GM12878 (cell line): Measurements from ENCODE around the gene IGHMBP2. TPM values are rescaled to one million over a fixed set of nuclear protein-coding genes. Genes with fewer than 3 reads are reported as not detected.

Source experiments
- ATAC-seq: fragments of 200-7000 bp; cut with Tn5 transposase; 3 replicates; pipeline ENCODE4 v1.9.1; 2020; ENCODE audit warnings: mild to moderate bottlenecking, moderate library complexity
- BruUV-seq: library from RNA; stranded (reverse); fragments of 400-500 nt; replicated peaks from 2 replicates; lab custom pipeline; 2021; lab: Mats Ljungman, UMichigan
- CTCF ChIA-PET: fragments of 300-600 bp; sonication (Branson Sonifier 250); formaldehyde crosslinking; extraction: SDS; loops from one replicate; lab custom pipeline; 2021; ENCODE audit warnings: inconsistent platforms; lab: Yijun Ruan, JAX
- POLR2A ChIA-PET: fragments of 350-600 bp; formaldehyde crosslinking; extraction: SDS; loops from one replicate; lab custom pipeline; 2021; ENCODE audit warnings: inconsistent platforms; lab: Charles Lee
- RAD21 ChIA-PET: fragments of 300-600 bp; sonication (Branson Sonifier 250); formaldehyde crosslinking; loops from one replicate; lab custom pipeline; 2023; ENCODE audit warnings: antibody characterized with exemption; ENCODE audit not compliant: unreplicated experiment; lab: Charles Lee
- SMC1A ChIA-PET: fragments of 300-600 bp; sonication (Branson Sonifier 250); formaldehyde crosslinking; loops from one replicate; lab custom pipeline; 2023; ENCODE audit not compliant: unreplicated experiment, uncharacterized antibody; lab: Charles Lee
- DNase-seq: peaks from one replicate; pipeline ENCODE4 v3.0.0-alpha.2; 2011; ENCODE audit warnings: low read depth, low spot score
- FAIRE-seq: peaks from 3 replicates; lab custom pipeline; 2011; peaks lifted over from hg19 to GRCh38; lab: Jason Lieb, UNC
- H2AFZ ChIP-seq: 2 replicates; pipeline ENCODE4 v1.6.0; 2011; ENCODE audit warnings: low read depth, low read length, control low read depth; ENCODE audit not compliant: control insufficient read depth
- H3K27ac ChIP-seq: 2 replicates; pipeline ENCODE4 v1.5.1; 2011; ENCODE audit warnings: control low read depth; ENCODE audit not compliant: control insufficient read depth, insufficient read depth
- H3K27me3 ChIP-seq, 2 experiments: replicated peaks in 1 of 2; 2 replicates each; pipeline versions ENCODE4 v1.6.0 to v1.6.1; 2011; ENCODE audit warnings: low read length in 1 of 2; ENCODE audit not compliant: control insufficient read depth in 2 of 2, insufficient read depth in 2 of 2
- H3K36me3 ChIP-seq, 2 experiments: 2 replicates each; pipeline ENCODE4 v1.5.1; 2011; ENCODE audit warnings: low read length in 1 of 2; ENCODE audit not compliant: control insufficient read depth in 2 of 2, insufficient read depth in 2 of 2
- H3K4me1 ChIP-seq: 2 replicates; pipeline ENCODE4 v1.6.1; 2011; ENCODE audit warnings: mild to moderate bottlenecking, low read length, moderate library complexity, mixed read lengths; ENCODE audit not compliant: control insufficient read depth, insufficient read depth
- H3K4me2 ChIP-seq: 2 replicates; pipeline ENCODE4 v1.6.0; 2011; ENCODE audit warnings: control low read depth; ENCODE audit not compliant: control insufficient read depth, insufficient read depth
- H3K4me3 ChIP-seq: fragments of 200-600 bp; sonication (generic); 2 replicates; pipeline ENCODE4 v1.5.1; 2016
- H3K79me2 ChIP-seq: 2 replicates; pipeline ENCODE4 v1.6.0; 2011; ENCODE audit warnings: low read length; ENCODE audit not compliant: control insufficient read depth, insufficient read depth
- H3K9ac ChIP-seq: 2 replicates; pipeline ENCODE4 v1.8.0; 2011; ENCODE audit warnings: low read length, control low read depth, mixed read lengths; ENCODE audit not compliant: control insufficient read depth, insufficient read depth
- H3K9me3 ChIP-seq: replicated peaks from 3 replicates; pipeline ENCODE4 v1.5.1; 2011; ENCODE audit warnings: mild to moderate bottlenecking, low read length; ENCODE audit not compliant: control insufficient read depth, insufficient read depth
- H4K20me1 ChIP-seq: 2 replicates; pipeline ENCODE4 v1.6.0; 2011; ENCODE audit not compliant: control insufficient read depth, insufficient read depth
- BACH1 ChIP-seq: fragments of 450-650 bp; IDR thresholded peaks from 2 replicates; pipeline ENCODE4 v1.6.1; 2017; ENCODE audit warnings: mild to moderate bottlenecking, borderline replicate concordance
- NFIC ChIP-seq: IDR thresholded peaks from 2 replicates; pipeline ENCODE4 v1.6.1; 2012; ENCODE audit warnings: low read depth, mild to moderate bottlenecking, inconsistent platforms, low read length, moderate library complexity
- NFXL1 ChIP-seq: fragments of 450-650 bp; IDR thresholded peaks from 2 replicates; pipeline ENCODE4 v1.6.1; 2017; ENCODE audit warnings: antibody characterized with exemption, mild to moderate bottlenecking, borderline replicate concordance
- ZNF207 ChIP-seq: fragments of 450-650 bp; IDR thresholded peaks from 2 replicates; pipeline ENCODE4 v1.6.1; 2014; ENCODE audit warnings: antibody characterized with exemption, mild to moderate bottlenecking, borderline replicate concordance
- WGBS: methylation state at CpG from one replicate; pipeline ENCODE4 v1.1.6; 2016; ENCODE audit warnings: low lambda C conversion rate; ENCODE audit not compliant: insufficient replicate concordance, insufficient coverage; ENCODE audit errors: missing lambda C conversion rate; 5-methylcytosine and 5-hydroxymethylcytosine counted together
- in situ Hi-C: fragments of 300-500 bp; cut with MboI; formaldehyde crosslinking; loops from 9 replicates; pipeline ENCODE4 v1.14.3; 2018; ENCODE audit warnings: mixed read lengths
- intact Hi-C: fragments of 100-400 bp; cut with micrococcal nuclease; formaldehyde crosslinking; loops from one replicate; pipeline ENCODE4 v1.14.2; 2022; ENCODE audit not compliant: unreplicated experiment
- polyA plus RNA-seq, 11 experiments: library from polyadenylated mRNA; depleted of rRNA in 4 of 11; unstranded in 6 of 11; stranded (reverse) in 5 of 11; fragments of >200 nt; fragmentation: Nextera tagmentation in 4 of 11; fragmentation: Illumina TruSeq in 1 of 11; extraction: Ambion mirVana in 4 of 11; extraction: Trizol in 1 of 11; gene quantifications; 1 replicate in 1 of 11; 2 replicates in 10 of 11; pipeline versions ENCODE4 v1.2.1 to v1.2.3, GENCODE V29; 2011 to 2016; ENCODE audit warnings: inconsistent platforms in 2 of 11, missing spikeins in 2 of 11, low read depth in 1 of 11
- total RNA-seq, 4 experiments: library from RNA; depleted of rRNA in 3 of 4; stranded (reverse); fragments of >200 nt in 3 of 4; fragmentation: Illumina TruSeq in 1 of 4; extraction: Trizol in 1 of 4; gene quantifications; 2 replicates each; pipeline versions ENCODE4 v1.2.1 to v1.2.3, GENCODE V29; 2013 to 2021
- TF ChIP-seq, protein P1 (sequence below): fragments of 450-650 bp; IDR thresholded peaks from 2 replicates; pipeline ENCODE4 v1.6.1; 2016; ENCODE audit warnings: mild to moderate bottlenecking
- TF ChIP-seq, protein P2 (sequence below): IDR thresholded peaks from 2 replicates; pipeline ENCODE4 v1.6.1; 2011; ENCODE audit warnings: low read depth, low read length, improper control_type of control experiment, borderline replicate concordance
- TF ChIP-seq, protein P3 (sequence below): IDR thresholded peaks from 2 replicates; pipeline ENCODE4 v1.6.1; 2011; ENCODE audit warnings: mild to moderate bottlenecking, low read depth, low read length, moderate library complexity; ENCODE audit not compliant: insufficient replicate concordance
- TF ChIP-seq, protein P4 (sequence below): IDR thresholded peaks from 2 replicates; pipeline ENCODE4 v1.6.1; 2012; ENCODE audit warnings: mild to moderate bottlenecking, low read depth, low read length

Gene IGHMBP2
- total and polyA plus RNA-seq, 10 of the 15 experiments (the other 5 are each of a cell fraction or from before 2014, with no cell fraction given), result 1.4 to 20.1 (median 11.2) TPM

DNA sequence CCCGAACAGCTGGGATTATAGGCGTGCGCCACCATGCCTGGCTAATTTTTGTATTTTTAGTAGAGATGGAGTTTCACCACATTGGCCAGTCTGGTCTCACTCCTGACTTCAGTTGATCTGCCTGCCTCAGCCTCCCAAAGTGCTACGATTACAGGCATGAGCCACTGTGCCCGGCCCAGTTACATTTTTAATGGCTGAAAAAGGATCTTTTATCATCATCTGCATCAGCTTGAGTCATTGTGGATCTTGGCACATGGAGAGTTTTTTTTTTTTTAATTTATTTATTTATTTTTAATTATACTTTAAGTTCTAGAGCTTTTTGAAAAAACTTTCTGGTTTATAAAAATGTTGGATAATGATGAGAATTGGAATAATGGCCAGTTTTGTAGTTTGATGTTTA lies 8.6 kb downstream of the IGHMBP2 start:
- intact Hi-C loops (no loop called here), in situ Hi-C loops (no loop called here)
- RAD21 ChIA-PET, result no interaction called here

More for the DNA sequence above, 8.6 kb downstream of the IGHMBP2 start:
- CTCF ChIA-PET, result no interaction called here
- H3K36me3 ChIP-seq, result peaks cover 4 to 16% of the 10 kb centered on the region in 2 experiments
- DNase-seq (no peak), FAIRE-seq (no peak), ATAC-seq (no peak)
- TF ChIP-seq, protein P1, sequence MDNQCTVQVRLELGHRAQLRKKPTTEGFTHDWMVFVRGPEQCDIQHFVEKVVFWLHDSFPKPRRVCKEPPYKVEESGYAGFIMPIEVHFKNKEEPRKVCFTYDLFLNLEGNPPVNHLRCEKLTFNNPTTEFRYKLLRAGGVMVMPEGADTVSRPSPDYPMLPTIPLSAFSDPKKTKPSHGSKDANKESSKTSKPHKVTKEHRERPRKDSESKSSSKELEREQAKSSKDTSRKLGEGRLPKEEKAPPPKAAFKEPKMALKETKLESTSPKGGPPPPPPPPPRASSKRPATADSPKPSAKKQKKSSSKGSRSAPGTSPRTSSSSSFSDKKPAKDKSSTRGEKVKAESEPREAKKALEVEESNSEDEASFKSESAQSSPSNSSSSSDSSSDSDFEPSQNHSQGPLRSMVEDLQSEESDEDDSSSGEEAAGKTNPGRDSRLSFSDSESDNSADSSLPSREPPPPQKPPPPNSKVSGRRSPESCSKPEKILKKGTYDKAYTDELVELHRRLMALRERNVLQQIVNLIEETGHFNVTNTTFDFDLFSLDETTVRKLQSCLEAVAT, result no peak
- no peak for TF ChIP-seq ZNF207
- TF ChIP-seq, protein P2, sequence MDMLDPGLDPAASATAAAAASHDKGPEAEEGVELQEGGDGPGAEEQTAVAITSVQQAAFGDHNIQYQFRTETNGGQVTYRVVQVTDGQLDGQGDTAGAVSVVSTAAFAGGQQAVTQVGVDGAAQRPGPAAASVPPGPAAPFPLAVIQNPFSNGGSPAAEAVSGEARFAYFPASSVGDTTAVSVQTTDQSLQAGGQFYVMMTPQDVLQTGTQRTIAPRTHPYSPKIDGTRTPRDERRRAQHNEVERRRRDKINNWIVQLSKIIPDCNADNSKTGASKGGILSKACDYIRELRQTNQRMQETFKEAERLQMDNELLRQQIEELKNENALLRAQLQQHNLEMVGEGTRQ, result no peak
- TF ChIP-seq, protein P3, sequence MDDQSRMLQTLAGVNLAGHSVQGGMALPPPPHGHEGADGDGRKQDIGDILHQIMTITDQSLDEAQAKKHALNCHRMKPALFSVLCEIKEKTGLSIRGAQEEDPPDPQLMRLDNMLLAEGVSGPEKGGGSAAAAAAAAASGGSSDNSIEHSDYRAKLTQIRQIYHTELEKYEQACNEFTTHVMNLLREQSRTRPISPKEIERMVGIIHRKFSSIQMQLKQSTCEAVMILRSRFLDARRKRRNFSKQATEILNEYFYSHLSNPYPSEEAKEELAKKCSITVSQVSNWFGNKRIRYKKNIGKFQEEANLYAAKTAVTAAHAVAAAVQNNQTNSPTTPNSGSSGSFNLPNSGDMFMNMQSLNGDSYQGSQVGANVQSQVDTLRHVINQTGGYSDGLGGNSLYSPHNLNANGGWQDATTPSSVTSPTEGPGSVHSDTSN, result no peak
- TF ChIP-seq NFIC, result no peak
- no peak for TF ChIP-seq BACH1
- TF ChIP-seq, protein P4, sequence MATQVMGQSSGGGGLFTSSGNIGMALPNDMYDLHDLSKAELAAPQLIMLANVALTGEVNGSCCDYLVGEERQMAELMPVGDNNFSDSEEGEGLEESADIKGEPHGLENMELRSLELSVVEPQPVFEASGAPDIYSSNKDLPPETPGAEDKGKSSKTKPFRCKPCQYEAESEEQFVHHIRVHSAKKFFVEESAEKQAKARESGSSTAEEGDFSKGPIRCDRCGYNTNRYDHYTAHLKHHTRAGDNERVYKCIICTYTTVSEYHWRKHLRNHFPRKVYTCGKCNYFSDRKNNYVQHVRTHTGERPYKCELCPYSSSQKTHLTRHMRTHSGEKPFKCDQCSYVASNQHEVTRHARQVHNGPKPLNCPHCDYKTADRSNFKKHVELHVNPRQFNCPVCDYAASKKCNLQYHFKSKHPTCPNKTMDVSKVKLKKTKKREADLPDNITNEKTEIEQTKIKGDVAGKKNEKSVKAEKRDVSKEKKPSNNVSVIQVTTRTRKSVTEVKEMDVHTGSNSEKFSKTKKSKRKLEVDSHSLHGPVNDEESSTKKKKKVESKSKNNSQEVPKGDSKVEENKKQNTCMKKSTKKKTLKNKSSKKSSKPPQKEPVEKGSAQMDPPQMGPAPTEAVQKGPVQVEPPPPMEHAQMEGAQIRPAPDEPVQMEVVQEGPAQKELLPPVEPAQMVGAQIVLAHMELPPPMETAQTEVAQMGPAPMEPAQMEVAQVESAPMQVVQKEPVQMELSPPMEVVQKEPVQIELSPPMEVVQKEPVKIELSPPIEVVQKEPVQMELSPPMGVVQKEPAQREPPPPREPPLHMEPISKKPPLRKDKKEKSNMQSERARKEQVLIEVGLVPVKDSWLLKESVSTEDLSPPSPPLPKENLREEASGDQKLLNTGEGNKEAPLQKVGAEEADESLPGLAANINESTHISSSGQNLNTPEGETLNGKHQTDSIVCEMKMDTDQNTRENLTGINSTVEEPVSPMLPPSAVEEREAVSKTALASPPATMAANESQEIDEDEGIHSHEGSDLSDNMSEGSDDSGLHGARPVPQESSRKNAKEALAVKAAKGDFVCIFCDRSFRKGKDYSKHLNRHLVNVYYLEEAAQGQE, result no peak
- TF ChIP-seq NFXL1, result no peak
- no TSS peak for BruUV-seq
- 97% methylated on average over 5 of the region's 5 CpGs for WGBS
- SMC1A ChIA-PET, result no interaction called here
- no peaks in the 10 kb centered on the region for H3K27me3 ChIP-seq
- POLR2A ChIA-PET, result no interaction called here
- H3K4me2 ChIP-seq, result no peak overlapping the region
- H3K4me3 ChIP-seq, result no peak overlapping the region
- no peak overlapping the region for H3K9ac ChIP-seq
- no peak overlapping the region for H2AFZ ChIP-seq
- H3K4me1 ChIP-seq, result no peaks in the 10 kb centered on the region
- no peak overlapping the region for H3K27ac ChIP-seq
- no peaks in the 10 kb centered on the region for H4K20me1 ChIP-seq
- H3K79me2 ChIP-seq, result no peaks in the 10 kb centered on the region; the same call in 1 of the 2 replicates
- no peaks in the 10 kb centered on the region for H3K9me3 ChIP-seq
